ENCODE measurements around the gene SCNN1B.

SCNN1B gene

DNA sequence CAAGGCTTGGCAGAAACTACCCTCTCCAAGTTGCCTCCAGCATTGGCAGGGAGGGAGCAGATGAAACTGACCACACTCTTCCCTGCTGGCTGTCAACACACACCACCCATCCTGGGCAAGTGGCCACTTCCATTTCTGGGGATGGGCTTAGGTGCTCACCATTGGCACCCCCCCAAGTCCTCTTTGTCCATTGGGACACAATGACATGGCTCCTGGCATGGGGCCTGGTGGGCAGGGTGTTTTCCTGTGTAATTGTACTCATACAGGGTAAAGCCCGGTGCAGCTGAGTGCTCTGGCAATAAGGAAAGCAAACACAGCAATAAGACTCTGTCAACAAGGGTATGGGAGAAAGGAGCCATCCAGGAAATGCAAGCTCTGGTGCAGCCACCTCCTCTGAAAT, 22.6 kb downstream of the SCNN1B start:
- in situ Hi-C loops (cut with MboI; ENCODE audit: low pct_unique_long_range_greater_than_20kb, low sequenced_read_pairs, unreplicated experiment) = no loop called here
- DNase-seq (ENCODE audit: low spot score) = no peak
- no peak for TF ChIP-seq CTCF (IDR thresholded peaks at IDR 0.05; ENCODE audit: extremely low read depth, insufficient read depth, missing control alignments)

DNA sequence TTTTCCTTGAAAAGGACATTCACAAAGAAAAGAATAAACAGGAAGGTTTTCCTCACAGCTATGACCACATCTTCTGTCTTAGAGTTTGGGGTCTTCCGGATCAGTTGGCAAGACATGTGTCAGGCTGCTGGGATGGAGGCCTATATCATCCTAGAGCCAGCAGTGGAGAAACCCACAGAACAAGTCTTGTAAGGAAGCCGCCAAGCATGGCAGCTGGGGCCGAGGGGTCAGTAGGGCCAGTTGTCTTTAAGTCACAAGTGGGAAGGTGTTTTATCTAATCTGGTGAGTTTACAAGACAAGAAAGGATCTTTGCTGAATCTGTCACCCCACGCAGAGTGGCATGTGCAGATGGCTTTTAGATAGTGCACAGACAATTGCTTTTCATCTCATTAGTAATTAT, 25.7 kb downstream of the SCNN1B start:
- no peak for DNase-seq (ENCODE audit: low spot score)
- TF ChIP-seq CTCF (IDR thresholded peaks at IDR 0.05; ENCODE audit: extremely low read depth, insufficient read depth, missing control alignments) = no peak
- in situ Hi-C loops (cut with MboI; ENCODE audit: low pct_unique_long_range_greater_than_20kb, low sequenced_read_pairs, unreplicated experiment) = no loop called here

GRCh38 chr16:23330161-23330560, 28.1 kb downstream of the SCNN1B start:
- no peak for DNase-seq (ENCODE audit: low spot score)
- in situ Hi-C loops (cut with MboI; ENCODE audit: low pct_unique_long_range_greater_than_20kb, low sequenced_read_pairs, unreplicated experiment) = no loop called here
- no peak for TF ChIP-seq CTCF (IDR thresholded peaks at IDR 0.05; ENCODE audit: extremely low read depth, insufficient read depth, missing control alignments)

DNA sequence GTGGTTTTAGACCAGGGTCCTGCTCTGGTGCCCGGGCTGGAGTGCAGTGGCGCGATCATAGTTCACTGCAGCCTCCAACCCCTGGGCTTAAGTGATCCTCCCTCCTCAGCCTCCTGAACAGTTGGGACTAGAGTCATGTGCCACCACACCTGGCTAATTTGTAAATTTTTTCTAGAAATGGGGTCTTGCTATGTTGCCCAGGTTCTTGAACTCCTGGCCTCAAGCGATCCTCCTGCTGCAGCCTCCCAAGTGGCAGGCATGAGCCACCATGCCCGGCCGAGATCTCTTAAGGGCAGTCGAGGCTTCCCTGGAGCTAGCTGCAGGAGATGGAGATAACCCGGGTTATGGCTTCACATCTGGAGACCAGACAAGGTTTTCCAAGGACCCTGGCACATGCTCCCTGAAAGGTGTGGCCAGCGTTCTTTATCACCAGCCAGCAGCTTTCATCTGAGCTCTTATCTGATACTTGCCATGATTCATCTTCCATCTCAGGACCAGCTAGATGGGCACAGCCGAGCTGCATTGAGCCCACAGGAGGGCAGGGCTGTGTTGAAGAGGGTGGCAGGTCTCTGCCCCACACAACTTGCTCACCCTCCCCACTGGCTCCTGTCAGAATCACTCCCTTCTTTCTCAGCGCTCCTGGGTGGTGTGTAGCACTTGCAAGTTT, 28.6 kb downstream of the SCNN1B start:
- no peak for TF ChIP-seq CTCF (IDR thresholded peaks at IDR 0.05; ENCODE audit: extremely low read depth, insufficient read depth, missing control alignments)
- in situ Hi-C loops (cut with MboI; ENCODE audit: low pct_unique_long_range_greater_than_20kb, low sequenced_read_pairs, unreplicated experiment) = no loop called here
- no peak for DNase-seq (ENCODE audit: low spot score)

DNA sequence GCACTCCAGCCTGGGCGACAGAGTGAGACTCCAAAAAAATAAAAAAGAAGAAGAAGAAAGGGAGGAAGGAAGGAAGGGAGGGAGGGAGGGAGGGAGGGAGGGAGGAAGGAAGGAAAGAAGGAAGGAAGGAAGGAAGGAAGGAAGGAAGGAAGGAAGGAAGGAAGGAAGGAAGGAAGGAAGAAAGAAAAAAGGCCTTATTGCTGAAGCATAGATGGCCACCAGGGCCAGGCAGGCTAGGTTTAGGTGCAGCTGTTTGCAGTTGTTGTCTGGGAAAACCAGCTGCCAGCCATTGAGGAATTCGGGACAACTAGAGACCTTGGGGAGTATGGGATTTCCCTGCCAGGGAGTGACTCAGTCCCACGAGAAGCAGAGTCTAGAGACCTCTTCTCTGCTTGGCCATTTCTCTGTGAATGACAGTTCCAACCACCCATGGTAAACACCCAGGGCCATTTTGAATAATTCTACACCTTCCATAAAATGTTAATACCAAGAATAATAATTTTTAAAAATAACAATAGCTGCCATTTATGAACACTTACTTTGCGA, 31.0 kb downstream of the SCNN1B start:
- TF ChIP-seq CTCF (IDR thresholded peaks at IDR 0.05; ENCODE audit: extremely low read depth, insufficient read depth, missing control alignments) = no peak
- no peak for DNase-seq (ENCODE audit: low spot score)
- in situ Hi-C loops (cut with MboI; ENCODE audit: low pct_unique_long_range_greater_than_20kb, low sequenced_read_pairs, unreplicated experiment) = no loop called here

DNA sequence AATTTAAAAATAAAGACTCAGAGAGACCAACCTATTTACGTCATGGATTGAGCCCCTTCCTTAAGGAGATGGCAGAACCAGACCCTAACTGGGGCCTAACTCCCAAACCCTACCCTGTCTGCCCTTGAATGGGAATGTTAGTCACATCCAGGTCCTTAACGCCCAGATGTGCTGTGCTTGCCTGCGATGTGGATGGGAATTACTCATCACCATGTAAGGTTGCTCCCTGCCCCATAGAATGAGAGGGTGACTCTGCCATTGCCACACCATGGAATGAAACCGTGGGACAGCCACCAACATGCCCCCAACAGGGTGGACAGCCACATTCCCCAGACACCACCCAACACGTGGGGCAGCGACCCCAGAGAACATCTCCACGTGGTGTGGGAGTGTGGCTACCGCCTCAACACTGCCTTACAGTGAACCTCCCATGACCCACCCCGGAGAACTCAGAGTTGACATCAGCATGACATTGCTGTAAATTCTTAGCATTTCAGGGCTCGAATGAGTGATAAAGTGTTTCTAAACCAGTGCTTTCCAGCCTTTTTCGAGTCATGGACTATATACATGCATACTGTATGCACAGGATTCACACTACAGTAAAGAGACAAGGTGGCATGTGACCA, 31.8 kb downstream of the SCNN1B start:
- no peak for TF ChIP-seq CTCF (IDR thresholded peaks at IDR 0.05; ENCODE audit: extremely low read depth, insufficient read depth, missing control alignments)
- in situ Hi-C loops (cut with MboI; ENCODE audit: low pct_unique_long_range_greater_than_20kb, low sequenced_read_pairs, unreplicated experiment) = no loop called here
- DNase-seq (ENCODE audit: low spot score) = no peak
